ENCODE data around the gene SH3RF1.
"Not testable (repeated sequence)": the region's sequence is repeated elsewhere in the genome, so short reads cannot be mapped to it uniquely, and the experiment has no call there.

The SH3RF1 gene

DNA sequence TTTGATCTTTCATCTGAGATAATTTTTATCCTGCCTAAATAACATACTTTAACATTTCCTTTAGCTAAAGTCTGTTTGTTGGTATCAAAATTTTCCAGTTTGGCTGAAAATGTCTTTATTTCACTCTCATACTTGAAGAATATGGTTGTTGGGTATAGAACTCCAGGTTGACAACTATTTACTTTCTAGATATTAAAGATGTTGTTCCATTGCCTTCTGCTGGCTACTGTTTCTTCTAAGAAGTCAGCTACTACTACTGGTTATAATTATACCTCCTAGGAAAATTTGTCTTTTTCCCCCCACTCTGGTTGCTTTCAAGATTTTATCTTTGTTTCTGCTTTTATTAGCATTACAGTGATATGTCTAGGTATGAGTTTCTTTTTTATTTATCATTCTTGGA lies 75.7 kb downstream of the SH3RF1 start:
- Mint-ChIP-seq H3K4me1 (no peaks in the 10 kb centered on the region), H3K9me3 (no peaks in the 10 kb centered on the region), H3K36me3 (ENCODE audit: insufficient read depth) (no peaks in the 10 kb centered on the region), H3K4me3 (no peak overlapping the region), H3K27me3 (peaks cover 52% of the 10 kb centered on the region), H3K27ac (ENCODE audit: low read depth) (no peak overlapping the region)
- DNase-seq (ENCODE audit: low spot score in 2 of 2) (no peak), ATAC-seq (replicated peaks; ENCODE audit: extremely low read depth, poor library complexity, severe bottlenecking) (no peak)

GRCh38 chr4:169189968-169190367 lies 80.8 kb downstream of the SH3RF1 start:
- H3K27me3 Mint-ChIP-seq, result peaks cover 58% of the 10 kb centered on the region
- not testable (repeated sequence) for H3K4me3 Mint-ChIP-seq; DNase-seq (ENCODE audit: low spot score in 2 of 2); H3K36me3 Mint-ChIP-seq (ENCODE audit: insufficient read depth); H3K4me1 Mint-ChIP-seq; ATAC-seq (replicated peaks; ENCODE audit: extremely low read depth, poor library complexity, severe bottlenecking); H3K27ac Mint-ChIP-seq (ENCODE audit: low read depth); H3K9me3 Mint-ChIP-seq

DNA sequence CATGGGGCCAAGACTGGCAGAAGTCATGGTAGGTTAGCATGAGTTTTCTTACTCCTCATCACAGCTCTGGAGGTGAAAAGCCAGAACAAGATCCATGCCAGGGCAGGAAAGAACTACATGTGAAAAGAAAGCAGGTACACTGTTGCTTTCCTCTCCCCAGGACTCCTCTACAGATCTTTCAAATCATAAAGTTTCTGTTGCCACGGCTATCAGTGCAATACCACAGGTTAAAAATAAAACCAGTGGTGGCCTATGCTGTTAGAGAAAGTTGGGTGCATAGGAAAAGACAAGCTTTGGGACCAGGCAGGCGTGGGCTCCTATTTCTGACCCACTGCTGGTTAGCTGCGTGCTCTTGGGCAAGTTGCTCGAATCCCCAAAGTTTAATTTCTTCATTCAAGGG lies 81.4 kb downstream of the SH3RF1 start:
- no peaks in the 10 kb centered on the region for H3K9me3 Mint-ChIP-seq
- H3K27me3 Mint-ChIP-seq, result peaks cover 64% of the 10 kb centered on the region
- no peak overlapping the region for H3K27ac Mint-ChIP-seq (ENCODE audit: low read depth)
- ATAC-seq (replicated peaks; ENCODE audit: extremely low read depth, poor library complexity, severe bottlenecking) (no peak), DNase-seq (ENCODE audit: low spot score in 2 of 2) (no peak)
- H3K4me1 Mint-ChIP-seq, result no peaks in the 10 kb centered on the region
- no peaks in the 10 kb centered on the region for H3K36me3 Mint-ChIP-seq (ENCODE audit: insufficient read depth)
- no peak overlapping the region for H3K4me3 Mint-ChIP-seq

DNA sequence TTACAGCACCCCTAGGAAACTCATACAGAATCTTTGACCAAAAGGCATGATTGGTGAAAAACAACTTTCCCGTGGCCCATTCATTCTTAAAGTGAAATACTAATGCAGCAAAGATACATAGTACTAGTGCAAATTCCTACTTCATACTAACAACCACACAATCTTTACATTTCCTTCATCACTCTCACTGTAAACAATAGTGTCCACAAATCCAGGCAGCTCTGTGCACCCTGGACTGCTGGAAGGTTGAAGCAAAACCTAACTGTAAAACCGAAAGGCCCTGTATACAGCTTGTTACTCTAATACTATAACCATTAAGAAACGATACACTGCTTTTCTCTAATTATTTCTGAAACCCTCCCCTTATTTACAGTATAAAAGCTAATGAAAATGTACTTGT lies 82.6 kb downstream of the SH3RF1 start:
- no peaks in the 10 kb centered on the region for H3K36me3 Mint-ChIP-seq (ENCODE audit: insufficient read depth)
- no peak overlapping the region for H3K4me3 Mint-ChIP-seq
- DNase-seq (ENCODE audit: low spot score in 2 of 2) (no peak), ATAC-seq (replicated peaks; ENCODE audit: extremely low read depth, poor library complexity, severe bottlenecking) (no peak)
- H3K9me3 Mint-ChIP-seq, result no peaks in the 10 kb centered on the region
- H3K27me3 Mint-ChIP-seq, result peaks cover 70% of the 10 kb centered on the region
- no peak overlapping the region for H3K27ac Mint-ChIP-seq (ENCODE audit: low read depth)
- H3K4me1 Mint-ChIP-seq, result no peaks in the 10 kb centered on the region

DNA sequence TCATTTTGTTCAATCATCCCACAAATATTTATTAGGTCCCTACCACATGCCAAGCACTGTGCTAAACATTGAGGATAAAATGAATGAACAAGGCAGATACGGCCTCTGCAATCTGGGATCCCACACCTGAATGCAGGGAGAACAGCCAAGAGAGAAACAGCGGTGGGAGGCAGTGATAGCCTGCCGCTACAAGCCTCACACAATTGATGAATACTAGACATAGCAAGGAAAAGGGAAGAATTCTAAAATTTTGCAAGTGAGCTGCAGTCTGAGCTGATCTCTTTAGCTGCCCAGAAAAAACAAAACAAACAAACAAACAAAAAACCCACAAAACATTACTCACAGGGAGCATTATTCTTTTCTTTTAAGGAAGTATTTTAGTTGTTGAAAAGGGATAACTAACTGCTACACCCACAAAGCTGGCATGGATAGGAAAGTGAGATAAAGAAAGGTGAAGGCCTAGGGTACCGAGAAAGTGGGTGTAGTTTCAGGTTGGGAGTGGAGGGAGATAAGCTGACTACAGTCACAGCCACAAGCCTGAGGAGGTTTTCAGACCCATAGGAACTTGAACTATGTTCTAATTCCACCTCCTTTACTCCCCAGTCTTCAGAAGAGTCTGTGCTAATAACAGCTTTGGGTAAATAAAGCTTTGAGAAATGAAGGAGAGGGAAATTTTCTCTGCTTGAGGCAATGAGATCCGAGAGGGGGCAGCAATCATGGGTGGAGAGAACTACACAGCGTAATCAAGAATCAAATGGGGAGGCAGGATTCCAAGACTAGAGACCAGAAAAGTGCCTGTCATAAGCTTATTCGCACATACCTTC lies 85.4 kb downstream of the SH3RF1 start:
- H3K4me1 Mint-ChIP-seq, result no peaks in the 10 kb centered on the region
- H3K27ac Mint-ChIP-seq (ENCODE audit: low read depth), result no peak overlapping the region
- DNase-seq (ENCODE audit: low spot score in 2 of 2) (no peak), ATAC-seq (replicated peaks; ENCODE audit: extremely low read depth, poor library complexity, severe bottlenecking) (no peak)
- H3K9me3 Mint-ChIP-seq, result no peaks in the 10 kb centered on the region
- H3K4me3 Mint-ChIP-seq, result no peak overlapping the region
- H3K36me3 Mint-ChIP-seq (ENCODE audit: insufficient read depth), result no peaks in the 10 kb centered on the region
- H3K27me3 Mint-ChIP-seq, result peaks cover 79% of the 10 kb centered on the region

- DNase-seq (ENCODE audit: low spot score in 2 of 2) (no peak), ATAC-seq (replicated peaks; ENCODE audit: extremely low read depth, poor library complexity, severe bottlenecking) (no peak)
- no peak overlapping the region for H3K4me3 Mint-ChIP-seq
- no peaks in the 10 kb centered on the region for H3K4me1 Mint-ChIP-seq
- no peaks in the 10 kb centered on the region for H3K36me3 Mint-ChIP-seq (ENCODE audit: insufficient read depth)
- H3K27me3 Mint-ChIP-seq, result peaks cover 73% of the 10 kb centered on the region
- H3K27ac Mint-ChIP-seq (ENCODE audit: low read depth), result no peak overlapping the region
- H3K9me3 Mint-ChIP-seq, result no peaks in the 10 kb centered on the region
These were observed 86.1 kb downstream of the SH3RF1 start for GRCh38 chr4:169184686-169185085.

GRCh38 chr4:169184236-169184635 lies 86.5 kb downstream of the SH3RF1 start:
- H3K27ac Mint-ChIP-seq (ENCODE audit: low read depth), result no peak overlapping the region
- no peak for DNase-seq (ENCODE audit: low spot score in 2 of 2)
- H3K4me1 Mint-ChIP-seq, result no peaks in the 10 kb centered on the region
- H3K27me3 Mint-ChIP-seq, result peaks cover 68% of the 10 kb centered on the region
- ATAC-seq (replicated peaks; ENCODE audit: extremely low read depth, poor library complexity, severe bottlenecking), result no peak
- H3K9me3 Mint-ChIP-seq, result no peaks in the 10 kb centered on the region
- H3K36me3 Mint-ChIP-seq (ENCODE audit: insufficient read depth), result no peaks in the 10 kb centered on the region
- no peak overlapping the region for H3K4me3 Mint-ChIP-seq

DNA sequence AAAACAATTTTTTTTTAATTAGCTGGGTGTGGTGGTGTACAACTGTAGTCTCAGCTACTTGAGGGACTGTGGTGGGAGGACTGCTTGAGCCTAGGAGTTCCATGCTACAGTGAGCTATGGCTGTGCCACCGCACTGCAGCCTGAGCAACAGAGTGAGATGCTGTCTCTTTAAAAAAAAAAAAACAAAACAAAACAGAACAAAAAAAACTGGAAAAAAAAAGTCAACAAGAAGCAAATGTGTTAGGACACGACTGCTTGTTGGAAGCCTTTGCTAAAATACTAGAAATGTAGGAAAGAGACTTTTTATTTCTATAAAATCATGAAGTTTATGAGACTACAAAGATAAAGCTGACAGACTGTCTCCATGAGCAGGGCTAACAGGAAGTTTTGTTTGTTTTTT lies 87.2 kb downstream of the SH3RF1 start:
- H3K4me3 Mint-ChIP-seq, result no peak overlapping the region
- ATAC-seq (replicated peaks; ENCODE audit: extremely low read depth, poor library complexity, severe bottlenecking), result no peak
- no peaks in the 10 kb centered on the region for H3K9me3 Mint-ChIP-seq
- no peak overlapping the region for H3K27ac Mint-ChIP-seq (ENCODE audit: low read depth)
- DNase-seq (ENCODE audit: low spot score in 2 of 2), result no peak
- H3K36me3 Mint-ChIP-seq (ENCODE audit: insufficient read depth), result no peaks in the 10 kb centered on the region
- peaks cover 62% of the 10 kb centered on the region for H3K27me3 Mint-ChIP-seq
- no peaks in the 10 kb centered on the region for H3K4me1 Mint-ChIP-seq

DNA sequence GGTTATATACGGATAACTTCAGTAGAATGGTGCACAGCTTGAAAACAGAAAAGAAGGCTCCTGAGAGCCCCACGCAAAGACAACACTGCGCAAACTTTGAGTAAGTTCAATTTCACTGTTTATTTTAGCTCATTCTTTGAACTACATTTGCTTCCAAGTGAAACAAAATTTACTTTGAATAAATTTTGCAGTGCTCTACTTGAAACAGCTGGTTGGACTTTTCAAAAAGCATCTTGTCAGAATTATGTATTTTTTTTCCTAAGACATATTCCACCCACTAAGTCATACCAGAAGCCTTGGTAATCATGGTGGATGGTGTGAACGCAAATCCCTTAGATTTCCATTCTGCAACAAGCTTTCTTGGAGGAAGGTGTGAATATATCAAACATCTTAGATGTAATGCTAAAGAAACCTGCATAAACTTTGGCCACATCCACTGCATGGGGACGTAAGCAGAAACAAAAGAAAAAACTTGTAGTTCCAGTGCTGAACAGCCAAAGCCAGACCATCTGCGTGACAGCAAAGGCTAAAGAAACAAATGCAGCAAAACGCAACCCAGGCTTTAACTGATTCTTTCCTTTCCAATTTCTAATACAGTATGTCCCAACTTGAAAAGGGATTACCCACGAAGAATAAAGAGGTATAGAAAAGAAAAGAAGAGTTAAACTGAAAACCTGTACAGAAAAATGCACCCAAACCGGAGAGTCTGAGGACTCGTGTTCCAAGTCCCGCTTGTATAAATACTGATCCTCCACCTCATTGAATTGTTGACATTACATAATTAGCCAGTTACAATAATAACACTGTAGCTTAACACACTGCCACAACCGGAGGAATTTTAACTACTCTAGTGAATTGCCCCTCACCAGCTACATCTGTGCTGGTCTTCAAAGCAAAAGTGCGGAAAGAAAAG lies 90.9 kb downstream of the SH3RF1 start:
- ATAC-seq (replicated peaks; ENCODE audit: extremely low read depth, poor library complexity, severe bottlenecking) (no peak), DNase-seq (ENCODE audit: low spot score in 2 of 2) (no peak)
- Mint-ChIP-seq H3K4me3 (no peak overlapping the region), H3K9me3 (no peaks in the 10 kb centered on the region), H3K36me3 (ENCODE audit: insufficient read depth) (no peaks in the 10 kb centered on the region), H3K27ac (ENCODE audit: low read depth) (no peak overlapping the region), H3K4me1 (no peaks in the 10 kb centered on the region), H3K27me3 (peaks cover 36% of the 10 kb centered on the region)

DNA sequence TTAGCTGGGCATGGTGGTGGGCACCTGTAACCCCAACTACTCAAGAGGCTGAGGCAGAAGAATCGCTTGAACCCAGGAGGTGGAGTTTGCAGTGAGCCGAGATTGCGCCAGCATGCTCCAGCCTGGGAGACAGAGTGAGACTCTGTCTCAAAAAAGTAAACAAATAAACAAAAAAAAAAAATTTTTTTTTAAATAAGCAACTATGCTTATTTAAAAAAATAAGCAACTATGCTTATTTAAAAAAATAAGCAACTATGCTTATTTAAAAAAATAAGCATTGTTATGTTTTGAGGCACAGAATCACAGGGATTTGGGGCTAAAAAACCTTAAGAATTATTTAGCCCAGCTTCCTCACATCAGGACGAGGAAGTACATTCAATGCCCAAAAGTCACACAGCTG lies 92.7 kb downstream of the SH3RF1 start:
- H3K9me3 Mint-ChIP-seq; H3K4me1 Mint-ChIP-seq; H3K36me3 Mint-ChIP-seq (ENCODE audit: insufficient read depth); ATAC-seq (replicated peaks; ENCODE audit: extremely low read depth, poor library complexity, severe bottlenecking); H3K4me3 Mint-ChIP-seq; DNase-seq (ENCODE audit: low spot score in 2 of 2); H3K27ac Mint-ChIP-seq (ENCODE audit: low read depth): not testable (repeated sequence)
- H3K27me3 Mint-ChIP-seq, result peaks cover 25% of the 10 kb centered on the region

- H3K36me3 Mint-ChIP-seq (ENCODE audit: insufficient read depth), result no peaks in the 10 kb centered on the region
- DNase-seq (ENCODE audit: low spot score in 2 of 2), result no peak
- no peaks in the 10 kb centered on the region for H3K4me1 Mint-ChIP-seq
- no peak overlapping the region for H3K27ac Mint-ChIP-seq (ENCODE audit: low read depth)
- no peaks in the 10 kb centered on the region for H3K27me3 Mint-ChIP-seq
- H3K9me3 Mint-ChIP-seq, result no peaks in the 10 kb centered on the region
- no peak overlapping the region for H3K4me3 Mint-ChIP-seq
- ATAC-seq (replicated peaks; ENCODE audit: extremely low read depth, poor library complexity, severe bottlenecking), result no peak
These were observed 95.3 kb downstream of the SH3RF1 start for GRCh38 chr4:169175476-169175875.

DNA sequence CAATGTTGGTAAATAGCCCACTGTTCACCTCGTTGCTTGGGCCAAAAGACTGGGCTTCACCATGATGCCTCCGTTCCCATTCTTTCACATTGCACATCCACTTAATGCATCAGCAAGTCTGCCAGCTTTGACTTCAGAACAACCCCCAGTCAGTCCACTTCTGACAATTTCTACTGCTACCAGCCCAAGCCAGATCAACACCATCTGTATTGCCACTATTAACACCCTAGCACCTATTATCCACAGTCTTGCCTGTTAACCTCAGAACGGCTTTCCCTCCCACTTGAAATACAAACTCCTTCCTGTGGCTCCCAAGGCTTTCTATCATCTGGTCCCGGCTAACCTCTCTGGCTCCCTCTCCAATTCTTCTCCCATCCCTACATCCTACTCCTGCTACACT lies 95.7 kb downstream of the SH3RF1 start:
- Mint-ChIP-seq H3K27ac (ENCODE audit: low read depth) (no peak overlapping the region), H3K27me3 (no peaks in the 10 kb centered on the region), H3K9me3 (no peaks in the 10 kb centered on the region), H3K4me1 (no peaks in the 10 kb centered on the region), H3K36me3 (ENCODE audit: insufficient read depth) (no peaks in the 10 kb centered on the region), H3K4me3 (no peak overlapping the region)
- DNase-seq (ENCODE audit: low spot score in 2 of 2) (no peak), ATAC-seq (replicated peaks; ENCODE audit: extremely low read depth, poor library complexity, severe bottlenecking) (no peak)

- ATAC-seq (replicated peaks; ENCODE audit: extremely low read depth, poor library complexity, severe bottlenecking), result no peak
- H3K4me1 Mint-ChIP-seq, result no peaks in the 10 kb centered on the region
- DNase-seq (ENCODE audit: low spot score in 2 of 2), result no peak
- H3K27me3 Mint-ChIP-seq, result no peaks in the 10 kb centered on the region
- no peaks in the 10 kb centered on the region for H3K36me3 Mint-ChIP-seq (ENCODE audit: insufficient read depth)
- H3K27ac Mint-ChIP-seq (ENCODE audit: low read depth), result no peak overlapping the region
- H3K4me3 Mint-ChIP-seq, result no peak overlapping the region
- no peaks in the 10 kb centered on the region for H3K9me3 Mint-ChIP-seq
These were observed 96.5 kb downstream of the SH3RF1 start for GRCh38 chr4:169174247-169174646.

Measured in central memory CD8-positive, alpha-beta T cell (primary cell).